ENCODE results near the gene STARD7.

DNA sequence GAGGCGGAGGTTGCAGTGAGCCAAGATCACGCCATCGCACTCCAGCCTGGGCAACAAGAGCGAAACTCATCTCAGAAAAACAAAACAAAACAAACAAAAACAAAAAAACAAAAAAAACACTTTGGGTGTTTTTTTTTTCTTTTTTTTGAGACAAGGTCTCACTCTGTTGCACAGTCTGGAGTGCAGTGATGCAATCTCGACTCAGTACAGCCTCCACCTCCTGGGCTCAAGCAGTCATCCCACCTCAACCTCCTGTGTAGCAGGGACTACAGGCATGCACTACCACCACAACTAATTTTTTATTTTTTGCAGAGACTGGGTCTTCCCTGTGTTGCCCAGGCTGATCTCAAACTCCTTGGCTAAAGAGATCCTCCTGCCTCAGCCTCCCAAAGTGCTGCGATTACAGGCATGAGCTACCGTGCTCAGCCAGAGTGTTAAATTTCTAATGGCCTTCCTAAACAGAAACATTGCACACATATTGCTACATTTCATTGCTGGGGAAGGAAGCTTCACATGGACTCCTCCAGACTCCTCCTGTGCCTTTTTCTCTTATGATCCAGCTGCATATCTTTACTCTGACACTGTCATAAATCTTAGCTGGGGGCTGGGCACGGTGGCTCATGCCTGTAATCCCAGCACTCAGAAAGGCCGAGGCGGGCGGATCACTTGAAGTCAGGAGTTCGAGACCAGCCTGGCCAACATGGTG lies 19.7 kb downstream of the STARD7 start:
- TF ChIP-seq, protein P1, sequence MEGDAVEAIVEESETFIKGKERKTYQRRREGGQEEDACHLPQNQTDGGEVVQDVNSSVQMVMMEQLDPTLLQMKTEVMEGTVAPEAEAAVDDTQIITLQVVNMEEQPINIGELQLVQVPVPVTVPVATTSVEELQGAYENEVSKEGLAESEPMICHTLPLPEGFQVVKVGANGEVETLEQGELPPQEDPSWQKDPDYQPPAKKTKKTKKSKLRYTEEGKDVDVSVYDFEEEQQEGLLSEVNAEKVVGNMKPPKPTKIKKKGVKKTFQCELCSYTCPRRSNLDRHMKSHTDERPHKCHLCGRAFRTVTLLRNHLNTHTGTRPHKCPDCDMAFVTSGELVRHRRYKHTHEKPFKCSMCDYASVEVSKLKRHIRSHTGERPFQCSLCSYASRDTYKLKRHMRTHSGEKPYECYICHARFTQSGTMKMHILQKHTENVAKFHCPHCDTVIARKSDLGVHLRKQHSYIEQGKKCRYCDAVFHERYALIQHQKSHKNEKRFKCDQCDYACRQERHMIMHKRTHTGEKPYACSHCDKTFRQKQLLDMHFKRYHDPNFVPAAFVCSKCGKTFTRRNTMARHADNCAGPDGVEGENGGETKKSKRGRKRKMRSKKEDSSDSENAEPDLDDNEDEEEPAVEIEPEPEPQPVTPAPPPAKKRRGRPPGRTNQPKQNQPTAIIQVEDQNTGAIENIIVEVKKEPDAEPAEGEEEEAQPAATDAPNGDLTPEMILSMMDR (IDR thresholded peaks at IDR 0.05; ENCODE audit: low read depth, low read length, poor library complexity, severe bottlenecking) = no peak
- no peak for TF ChIP-seq EZH2phosphoT487 (IDR thresholded peaks at IDR 0.05; ENCODE audit: borderline replicate concordance, low read length)
